PC-3 (cell line): ENCODE results near the gene DNAJB11.

ENCODE experiments used
- CTCF ChIP-seq: fragments of 300-600 bp; sonication (generic); conservative IDR thresholded peaks from 2 replicates; pipeline ENCODE4 v1.5.1; 2017; ENCODE audit warnings: antibody characterized with exemption, low read depth, mild to moderate bottlenecking, low read length
- EZH2 ChIP-seq: fragments of 300-600 bp; sonication (generic); IDR thresholded peaks from one replicate; pipeline ENCODE4 v1.6.1; 2017; ENCODE audit warnings: antibody characterized with exemption, mild to moderate bottlenecking, low read length; ENCODE audit not compliant: unreplicated experiment

DNA sequence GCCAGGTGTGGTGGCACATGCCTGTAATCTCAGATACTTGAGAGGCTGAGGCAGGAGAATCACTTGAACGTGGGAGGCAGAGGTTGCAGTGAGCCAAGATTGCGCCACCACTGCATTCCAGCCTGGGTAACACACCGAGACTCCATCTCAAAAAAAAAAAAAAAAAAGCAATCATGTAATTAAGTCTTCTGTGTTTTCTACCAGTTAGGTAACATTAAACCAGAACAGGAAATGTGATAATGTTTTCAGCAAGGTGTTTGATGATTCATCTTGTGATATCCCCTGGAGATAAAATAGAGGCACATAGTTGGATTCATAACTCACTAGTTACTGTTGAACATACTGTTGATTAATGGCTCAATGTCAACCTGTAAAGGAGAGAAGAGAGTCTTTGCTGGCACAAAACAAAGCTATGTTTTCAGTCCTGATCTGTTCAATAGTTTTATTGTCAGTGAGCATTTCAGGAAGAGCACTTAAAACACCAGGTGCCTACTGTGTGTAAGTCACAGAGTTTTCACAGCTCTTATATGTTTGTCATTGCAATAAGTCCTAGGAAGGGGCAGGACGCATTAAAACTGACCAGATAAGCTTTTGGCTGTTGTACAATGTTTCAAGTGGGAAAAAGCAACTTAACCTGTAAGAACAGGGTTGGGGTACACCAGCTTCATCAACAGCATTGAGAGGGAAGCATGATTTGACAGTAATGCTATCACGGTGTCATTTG lies 19.5 kb downstream of the DNAJB11 start:
- TF ChIP-seq CTCF (no peak), EZH2 (no peak)
